Spleen (tissue), 11 donors: ENCODE measurements around the gene KIF1A. TPM values are rescaled to one million over a fixed set of nuclear protein-coding genes. Genes with fewer than 3 reads are reported as not detected.

ENCODE experiments used
- DNase-seq: peaks from one replicate; pipeline ENCODE4 v3.0.0-alpha.2; 2020
- H3K27ac ChIP-seq, 8 donors: fragments of 200-600 bp; sonication (generic) in 7 of 8; 1 replicate in 4 of 8; 2 replicates in 4 of 8; pipeline versions ENCODE4 v1.5.0 to v1.8.0; 2016 to 2021; ENCODE audit warnings: inconsistent platforms in 4 of 8, mild to moderate bottlenecking in 4 of 8, moderate library complexity in 1 of 8
- H3K27me3 ChIP-seq, 7 donors: fragments of 200-600 bp; sonication (generic) in 6 of 7; replicated peaks in 1 of 7; 1 replicate in 4 of 7; 2 replicates in 3 of 7; pipeline versions ENCODE4 v1.5.0 to v1.8.0; 2016 to 2021; ENCODE audit warnings: inconsistent platforms in 3 of 7, mild to moderate bottlenecking in 1 of 7
- H3K36me3 ChIP-seq, 6 donors: fragments of 200-600 bp; sonication (generic) in 5 of 6; 1 replicate in 4 of 6; 2 replicates in 2 of 6; pipeline versions ENCODE4 v1.5.0 to v1.8.0; 2016 to 2021; ENCODE audit warnings: inconsistent platforms in 2 of 6
- H3K4me1 ChIP-seq, 6 donors: fragments of 200-600 bp; sonication (generic) in 5 of 6; 1 replicate in 3 of 6; 2 replicates in 3 of 6; pipeline versions ENCODE4 v1.5.0 to v1.8.0; 2016 to 2021; ENCODE audit warnings: inconsistent platforms in 3 of 6
- H3K4me3 ChIP-seq, 8 donors: fragments of 200-600 bp; sonication (generic) in 7 of 8; 1 replicate in 4 of 8; 2 replicates in 4 of 8; pipeline versions ENCODE4 v1.5.0 to v1.8.0; 2016 to 2021; ENCODE audit warnings: inconsistent platforms in 4 of 8, mild to moderate bottlenecking in 4 of 8, moderate library complexity in 2 of 8
- H3K9me3 ChIP-seq, 8 donors: fragments of 200-600 bp; sonication (generic) in 7 of 8; 1 replicate in 4 of 8; 2 replicates in 4 of 8; pipeline versions ENCODE4 v1.5.0 to v1.8.0; 2016 to 2021; ENCODE audit warnings: inconsistent platforms in 4 of 8
- POLR2A ChIP-seq, 3 donors: fragments of 450-650 bp; IDR thresholded peaks; one replicate each; pipeline ENCODE4 v1.5.1; 2017; ENCODE audit warnings: antibody characterized with exemption in 3 of 3, mild to moderate bottlenecking in 1 of 3
- POLR2AphosphoS5 ChIP-seq, 3 donors: sonication (generic); formaldehyde crosslinking; IDR thresholded peaks; one replicate each; pipeline ENCODE4 v1.5.1; 2017; ENCODE audit warnings: antibody characterized with exemption in 3 of 3
- WGBS, 5 donors: extraction: QIAGEN DNeasy Blood & Tissue Kit in 3 of 5; methylation state at CpG; one replicate each; pipeline versions ENCODE4 v1.1.5 to v1.1.7; 2013 to 2018; 5-methylcytosine and 5-hydroxymethylcytosine counted together
- intact Hi-C: fragments of 100-400 bp; cut with DNase I; formaldehyde crosslinking; loops from one replicate; pipeline ENCODE4 v1.15.0; 2023; ENCODE audit warnings: low total_unique reads
- polyA plus RNA-seq, 3 donors: library from polyadenylated mRNA; stranded (reverse); fragments of 200-250 nt; gene quantifications; one replicate each; pipeline ENCODE4 v1.2.1, GENCODE V29; 2013
- total RNA-seq, 7 donors: library from RNA; depleted of rRNA in 3 of 7; stranded (reverse); fragments of >200 nt in 3 of 7; fragmentation: NEBNext Ultra II Directional in 4 of 7; extraction: Animal tissue kit (Norgen Biotek cat#: 25700) in 4 of 7; gene quantifications; one replicate each; pipeline versions ENCODE4 v1.1.0 to v1.2.1, GENCODE V29; 2016 to 2021
- TF ChIP-seq, protein P1 (sequence below), 11 experiments: fragments of 200-600 bp in 7 of 11; fragments of 450-650 bp in 4 of 11; sonication (generic) in 4 of 11; IDR thresholded peaks in 8 of 11; conservative IDR thresholded peaks in 3 of 11; 1 replicate in 7 of 11; 2 replicates in 4 of 11; pipeline versions ENCODE4 v1.4.0 to v1.8.0; 2016 to 2021; ENCODE audit warnings: antibody characterized with exemption in 11 of 11, inconsistent platforms in 4 of 11, mild to moderate bottlenecking in 1 of 11
- donor health status: healthy with polysubstance abuse.
- donor health status: DM: no; HTN: no; CAD: no; lungs with moderate emphysema.
- donor health status: DM: no; HTN: no; CAD: no.
- donor health status: Bipolar disorder and iron deficiency.
- donor health status: healthy.
- donor health status: DM: no; HTN: no; CAD: no.
- donor health status: DM: yes; HTN: yes; CAD: no.

Gene KIF1A
- total and polyA plus RNA-seq, 10 donors: 0.02 to 2.0 (median 0.55) TPM; not detected in 1

DNA sequence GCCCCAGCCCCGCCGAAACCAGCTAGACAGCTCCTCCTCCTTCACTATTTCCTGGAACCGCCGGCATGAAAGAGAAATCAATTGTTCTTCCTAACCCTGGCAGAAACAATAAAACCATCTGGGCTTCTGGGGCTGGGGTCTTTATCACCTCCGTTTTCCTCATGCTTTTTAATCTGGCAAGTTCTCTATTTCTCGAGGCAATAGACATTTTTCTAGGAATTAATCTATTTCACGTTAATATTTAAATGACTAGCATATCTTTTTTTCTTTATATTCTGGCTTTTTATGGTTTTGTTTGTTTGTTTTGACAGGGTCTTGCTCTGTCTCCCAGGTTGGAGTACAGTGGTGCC lies 1.4 kb upstream of the KIF1A start:
- 6 to 14% (median 9%) methylated on average over 7 of the region's 7 CpGs for WGBS, 5 donors
- Histone ChIP-seq H3K27me3 (peaks cover 4 to 100% (median 74%) of the 10 kb centered on the region in 7 donors), H3K27ac (no peak overlapping the region), H3K36me3 (no peaks in the 10 kb centered on the region), H3K9me3 (peaks cover 0 to 9% (median 0%) of the 10 kb centered on the region in 8 donors), H3K4me1 (peaks cover 3 to 32% (median 26%) of the 10 kb centered on the region in 6 donors), H3K4me3 (peak overlapping the region in 1 of 8 donors; percentile 64)
- TF ChIP-seq POLR2AphosphoS5 (IDR thresholded peaks at IDR 0.05) (no peak), POLR2A (IDR thresholded peaks at IDR 0.05) (no peak)
- TF ChIP-seq, protein P1, sequence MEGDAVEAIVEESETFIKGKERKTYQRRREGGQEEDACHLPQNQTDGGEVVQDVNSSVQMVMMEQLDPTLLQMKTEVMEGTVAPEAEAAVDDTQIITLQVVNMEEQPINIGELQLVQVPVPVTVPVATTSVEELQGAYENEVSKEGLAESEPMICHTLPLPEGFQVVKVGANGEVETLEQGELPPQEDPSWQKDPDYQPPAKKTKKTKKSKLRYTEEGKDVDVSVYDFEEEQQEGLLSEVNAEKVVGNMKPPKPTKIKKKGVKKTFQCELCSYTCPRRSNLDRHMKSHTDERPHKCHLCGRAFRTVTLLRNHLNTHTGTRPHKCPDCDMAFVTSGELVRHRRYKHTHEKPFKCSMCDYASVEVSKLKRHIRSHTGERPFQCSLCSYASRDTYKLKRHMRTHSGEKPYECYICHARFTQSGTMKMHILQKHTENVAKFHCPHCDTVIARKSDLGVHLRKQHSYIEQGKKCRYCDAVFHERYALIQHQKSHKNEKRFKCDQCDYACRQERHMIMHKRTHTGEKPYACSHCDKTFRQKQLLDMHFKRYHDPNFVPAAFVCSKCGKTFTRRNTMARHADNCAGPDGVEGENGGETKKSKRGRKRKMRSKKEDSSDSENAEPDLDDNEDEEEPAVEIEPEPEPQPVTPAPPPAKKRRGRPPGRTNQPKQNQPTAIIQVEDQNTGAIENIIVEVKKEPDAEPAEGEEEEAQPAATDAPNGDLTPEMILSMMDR (IDR thresholded peaks at IDR 0.05 in 8 of 11, conservative IDR thresholded peaks at IDR 0.05 in 3 of 11): no peak
- intact Hi-C loops: no loop called here
- no peak for DNase-seq

DNA sequence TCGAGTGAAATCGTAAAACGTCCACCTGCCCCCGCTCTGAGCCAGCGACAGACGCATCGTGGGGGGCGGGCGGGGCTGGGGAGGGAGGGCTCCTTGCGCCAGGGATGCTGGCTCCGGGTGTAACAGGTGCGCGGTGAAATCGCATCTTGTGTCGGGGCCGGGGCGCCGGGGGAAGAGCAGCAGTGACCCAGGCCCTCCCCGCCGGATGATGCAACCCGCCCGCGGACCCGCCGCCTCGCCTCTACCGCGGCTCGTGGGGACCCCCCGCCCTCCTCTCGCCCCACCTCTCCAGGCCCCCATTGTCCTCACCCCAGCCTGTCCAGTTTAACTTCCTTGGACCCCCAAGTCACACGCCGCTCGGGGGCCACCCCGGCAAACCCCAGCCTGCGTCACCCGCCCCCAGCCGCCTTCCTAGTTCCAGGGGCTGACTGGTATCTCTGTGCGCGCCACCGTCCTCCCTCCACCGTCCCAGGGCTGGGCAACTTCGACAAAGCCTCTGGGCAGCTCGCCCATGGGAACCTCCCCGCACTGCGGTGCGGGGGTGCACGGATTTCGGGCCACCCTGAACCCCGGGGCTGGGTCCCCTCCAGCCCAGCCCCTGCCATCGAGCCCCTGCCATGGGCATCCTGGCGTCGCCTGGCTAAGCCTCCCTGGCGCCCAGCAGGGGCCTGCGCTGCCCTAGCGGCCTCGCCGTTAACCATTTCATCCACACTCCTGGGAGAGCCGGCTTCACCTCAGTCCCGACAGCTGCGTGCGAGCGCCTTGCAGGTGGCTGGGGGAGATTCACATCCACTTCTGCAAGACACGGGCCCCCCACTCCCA lies 799 bp upstream of the KIF1A start:
- Histone ChIP-seq H3K36me3 (no peaks in the 10 kb centered on the region), H3K4me3 (peak overlapping the region in 7 of 8 donors; percentile 5 to 64 (median 16)), H3K9me3 (peaks cover 0 to 9% (median 0%) of the 10 kb centered on the region in 8 donors), H3K27me3 (peaks cover 4 to 96% (median 74%) of the 10 kb centered on the region in 7 donors), H3K4me1 (peaks cover 3 to 32% (median 26%) of the 10 kb centered on the region in 6 donors), H3K27ac (no peak overlapping the region)
- WGBS, 5 donors: 1 to 3% (median 3%) methylated on average over 47 to 64 of the region's 64 CpGs
- intact Hi-C loops: no loop called here
- DNase-seq: peak; percentile 64
- TF ChIP-seq, protein P1 (IDR thresholded peaks at IDR 0.05 in 8 of 11, conservative IDR thresholded peaks at IDR 0.05 in 3 of 11): no peak
- TF ChIP-seq POLR2A (IDR thresholded peaks at IDR 0.05) (no peak), POLR2AphosphoS5 (IDR thresholded peaks at IDR 0.05) (no peak)

DNA sequence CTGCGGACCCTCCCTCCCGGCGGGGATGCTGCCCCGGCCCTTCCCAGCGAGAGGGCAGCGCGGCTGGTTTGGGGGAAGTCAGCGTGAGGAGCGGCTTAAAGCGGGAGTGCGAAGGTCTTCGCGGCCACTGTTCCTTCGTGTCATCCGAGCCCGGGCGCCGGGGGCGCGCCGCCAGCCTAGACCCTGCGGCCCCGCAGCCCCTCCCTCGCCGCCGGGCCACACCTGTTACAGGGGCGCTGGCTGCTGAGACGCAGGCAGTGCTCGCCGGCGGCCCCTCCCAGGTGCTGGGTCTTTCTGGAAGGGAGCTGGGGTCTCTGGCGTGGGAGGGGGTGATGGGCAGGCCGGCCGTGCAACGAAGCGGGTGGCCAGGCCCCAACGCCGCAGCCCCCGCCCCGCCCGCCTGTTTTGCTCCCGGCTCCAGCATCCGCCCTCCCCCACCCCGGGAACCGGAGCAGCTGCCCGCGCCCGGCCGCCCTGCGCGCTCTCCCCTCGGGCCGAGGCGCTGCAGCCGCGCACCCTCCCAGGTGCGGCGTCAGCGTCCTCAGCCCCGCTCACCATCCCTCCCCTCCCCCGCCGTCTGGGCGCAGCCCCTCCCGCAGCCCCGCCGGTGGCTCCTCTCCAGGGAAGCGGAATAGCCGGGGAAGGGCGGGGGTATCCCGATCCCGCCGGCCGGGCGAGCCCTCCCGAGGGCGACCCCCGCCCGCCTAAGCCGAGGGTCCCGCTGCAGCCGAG lies 727 bp downstream of the KIF1A start:
- peak overlapping the region in 7 of 8 donors; percentile 5 to 64 (median 17) for H3K4me3 ChIP-seq
- 0 to 4% (median 1%) methylated on average over 16 to 81 of the region's 81 CpGs for WGBS, 5 donors
- peaks cover 0 to 17% (median 5%) of the 10 kb centered on the region in 8 donors for H3K9me3 ChIP-seq
- no peak for TF ChIP-seq POLR2A (IDR thresholded peaks at IDR 0.05)
- peak; percentile 63 for DNase-seq
- H3K4me1 ChIP-seq: peaks cover 3 to 32% (median 26%) of the 10 kb centered on the region in 6 donors
- peaks cover 4 to 93% (median 62%) of the 10 kb centered on the region in 7 donors for H3K27me3 ChIP-seq
- H3K27ac ChIP-seq: no peak overlapping the region
- intact Hi-C loops: no loop called here
- H3K36me3 ChIP-seq: no peaks in the 10 kb centered on the region

DNA sequence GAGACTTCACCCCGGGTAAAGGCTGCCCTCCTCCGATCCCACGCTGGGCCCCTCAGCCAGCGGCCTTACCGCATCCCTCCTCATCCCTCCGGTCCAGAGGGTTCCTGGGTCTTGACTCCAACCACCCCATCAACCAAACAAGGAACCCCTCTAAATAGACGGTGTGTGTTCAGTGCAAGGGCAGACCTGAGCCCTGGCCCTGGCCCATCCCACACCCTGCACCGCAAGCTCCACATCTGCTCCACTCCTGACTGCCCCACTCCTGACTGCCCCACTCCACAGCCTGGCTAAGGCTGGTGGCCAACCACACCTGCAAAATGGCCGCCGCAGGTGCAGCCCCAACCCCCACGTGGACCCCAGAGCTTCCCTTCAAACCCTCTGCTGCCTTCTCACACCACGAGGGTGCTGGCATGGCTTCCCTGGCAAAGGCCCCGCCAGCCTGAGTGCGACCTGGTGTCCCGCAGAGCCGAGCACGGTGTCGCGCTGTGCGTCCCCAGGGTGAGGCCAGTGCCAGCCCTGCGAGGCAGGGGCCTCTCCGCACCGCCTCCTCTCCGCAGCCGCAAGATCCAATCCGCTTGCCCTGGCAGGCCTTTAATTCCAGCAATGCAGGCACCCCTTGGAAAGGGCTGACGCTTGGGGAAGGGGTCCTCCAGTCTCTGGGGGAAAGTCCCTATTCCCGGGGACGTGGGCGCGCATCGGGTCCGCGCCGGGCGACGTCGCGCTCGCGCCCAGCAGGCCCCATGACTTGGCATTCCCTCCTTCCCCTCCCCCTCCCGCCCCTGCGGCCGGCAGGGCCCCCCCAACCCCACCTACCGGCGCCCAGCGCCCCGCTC lies 1.5 kb downstream of the KIF1A start:
- H3K27me3 ChIP-seq: peaks cover 4 to 85% (median 56%) of the 10 kb centered on the region in 7 donors

More for the DNA sequence above, 1.5 kb downstream of the KIF1A start:
- 12 to 54% (median 23%) methylated on average over 25 to 48 of the region's 48 CpGs for WGBS, 5 donors
- no peaks in the 10 kb centered on the region for H3K36me3 ChIP-seq
- peak overlapping the region in 6 of 8 donors; percentile 5 to 64 (median 19) for H3K4me3 ChIP-seq
- intact Hi-C loops: no loop called here
- peak; percentile 67 for DNase-seq
- H3K27ac ChIP-seq: no peak overlapping the region
- peaks cover 3 to 32% (median 26%) of the 10 kb centered on the region in 6 donors for H3K4me1 ChIP-seq
- peaks cover 0 to 20% (median 9%) of the 10 kb centered on the region in 8 donors for H3K9me3 ChIP-seq
- TF ChIP-seq POLR2AphosphoS5 (IDR thresholded peaks at IDR 0.05) (no peak), POLR2A (IDR thresholded peaks at IDR 0.05) (no peak)
- TF ChIP-seq, protein P1 (IDR thresholded peaks at IDR 0.05 in 8 of 11, conservative IDR thresholded peaks at IDR 0.05 in 3 of 11): no peak
